OCI-LY1 (cell line): ENCODE measurements around the gene TOP1.

Experiments
- H2AFZ ChIP-seq: fragments of 200-600 bp; sonication (generic), shearing (Covaris generic); 2 replicates; pipeline ENCODE4 v1.6.0; 2014; ENCODE audit warnings: antibody characterized with exemption, mild to moderate bottlenecking, low read length
- H3F3A ChIP-seq: fragments of 200-600 bp; sonication (generic), shearing (Covaris generic); 2 replicates; pipeline ENCODE4 v1.6.0; 2014; ENCODE audit warnings: mild to moderate bottlenecking, antibody characterized with exemption, low read length, moderate library complexity; ENCODE audit not compliant: insufficient read depth
- H3K27ac ChIP-seq: fragments of 200-600 bp; sonication (generic); 2 replicates; pipeline ENCODE4 v1.5.1; 2014; ENCODE audit warnings: low read length, mixed run types, mild to moderate bottlenecking, low read depth; ENCODE audit not compliant: poor library complexity, severe bottlenecking
- H3K27me3 ChIP-seq: fragments of 200-600 bp; sonication (generic); 2 replicates; pipeline ENCODE4 v1.6.0; 2014; ENCODE audit warnings: antibody characterized with exemption, mild to moderate bottlenecking, low read length, moderate library complexity; ENCODE audit not compliant: insufficient read depth
- H3K36me3 ChIP-seq: fragments of 200-600 bp; sonication (generic); 2 replicates; pipeline ENCODE4 v1.6.1; 2014; ENCODE audit warnings: mild to moderate bottlenecking, antibody characterized with exemption, low read length, moderate library complexity, mixed read lengths; ENCODE audit not compliant: insufficient read depth
- H3K4me1 ChIP-seq: fragments of 200-600 bp; sonication (generic); 2 replicates; pipeline ENCODE4 v1.5.1; 2014; ENCODE audit warnings: mild to moderate bottlenecking, low read length, moderate library complexity; ENCODE audit not compliant: insufficient read depth, severe bottlenecking
- H3K4me2 ChIP-seq: fragments of 200-600 bp; sonication (generic), shearing (Covaris generic); 2 replicates; pipeline ENCODE4 v1.6.1; 2014; ENCODE audit warnings: low read length
- H3K4me3 ChIP-seq: fragments of 200-600 bp; sonication (generic); 2 replicates; pipeline ENCODE4 v1.5.1; 2014; ENCODE audit warnings: low read length, low read depth, mild to moderate bottlenecking, mixed read lengths; ENCODE audit not compliant: poor library complexity, severe bottlenecking
- H3K79me2 ChIP-seq: fragments of 200-600 bp; shearing (Covaris generic); 2 replicates; pipeline ENCODE4 v1.6.1; 2016; ENCODE audit warnings: mixed run types, low read length, mixed read lengths; ENCODE audit not compliant: insufficient read depth
- H3K9ac ChIP-seq: fragments of 200-600 bp; sonication (generic), shearing (Covaris generic); 2 replicates; pipeline ENCODE4 v1.6.1; 2014; ENCODE audit warnings: mild to moderate bottlenecking, low read length, mixed read lengths
- H3K9me2 ChIP-seq: fragments of 200-600 bp; sonication (generic), shearing (Covaris generic); 2 replicates; pipeline ENCODE4 v1.6.1; 2014; ENCODE audit warnings: low read depth, mild to moderate bottlenecking, low read length, mixed read lengths
- H3K9me3 ChIP-seq: fragments of 200-600 bp; shearing (Covaris generic); 2 replicates; pipeline ENCODE4 v1.6.1; 2014; ENCODE audit warnings: low read length, mixed read lengths
- H4K20me1 ChIP-seq: fragments of 200-600 bp; sonication (generic), shearing (Covaris generic); 2 replicates; pipeline ENCODE4 v1.6.0; 2016; ENCODE audit warnings: mild to moderate bottlenecking, low read length; ENCODE audit not compliant: insufficient read depth
- EZH2 ChIP-seq: fragments of 200-600 bp; sonication (generic), shearing (Covaris generic); IDR thresholded peaks from 2 replicates; pipeline ENCODE4 v1.8.0; 2017; ENCODE audit warnings: borderline replicate concordance, mixed run types, mild to moderate bottlenecking, antibody characterized with exemption, low read length, moderate library complexity, mixed read lengths
- TF ChIP-seq, protein P1 (sequence below): fragments of 200-600 bp; sonication (generic), shearing (Covaris generic); IDR thresholded peaks from 2 replicates; pipeline ENCODE4 v1.5.1; 2017; ENCODE audit warnings: mild to moderate bottlenecking, antibody characterized with exemption, low read length, moderate library complexity, mixed read lengths

TOP1 gene

GRCh38 chr20:41148942-41149341 is 120.3 kb downstream of the TOP1 start:
- no peak for TF ChIP-seq EZH2
- TF ChIP-seq, protein P1, sequence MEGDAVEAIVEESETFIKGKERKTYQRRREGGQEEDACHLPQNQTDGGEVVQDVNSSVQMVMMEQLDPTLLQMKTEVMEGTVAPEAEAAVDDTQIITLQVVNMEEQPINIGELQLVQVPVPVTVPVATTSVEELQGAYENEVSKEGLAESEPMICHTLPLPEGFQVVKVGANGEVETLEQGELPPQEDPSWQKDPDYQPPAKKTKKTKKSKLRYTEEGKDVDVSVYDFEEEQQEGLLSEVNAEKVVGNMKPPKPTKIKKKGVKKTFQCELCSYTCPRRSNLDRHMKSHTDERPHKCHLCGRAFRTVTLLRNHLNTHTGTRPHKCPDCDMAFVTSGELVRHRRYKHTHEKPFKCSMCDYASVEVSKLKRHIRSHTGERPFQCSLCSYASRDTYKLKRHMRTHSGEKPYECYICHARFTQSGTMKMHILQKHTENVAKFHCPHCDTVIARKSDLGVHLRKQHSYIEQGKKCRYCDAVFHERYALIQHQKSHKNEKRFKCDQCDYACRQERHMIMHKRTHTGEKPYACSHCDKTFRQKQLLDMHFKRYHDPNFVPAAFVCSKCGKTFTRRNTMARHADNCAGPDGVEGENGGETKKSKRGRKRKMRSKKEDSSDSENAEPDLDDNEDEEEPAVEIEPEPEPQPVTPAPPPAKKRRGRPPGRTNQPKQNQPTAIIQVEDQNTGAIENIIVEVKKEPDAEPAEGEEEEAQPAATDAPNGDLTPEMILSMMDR: no peak
- H3K9ac ChIP-seq: no peak overlapping the region
- H4K20me1 ChIP-seq: no peaks in the 10 kb centered on the region
- H3K27me3 ChIP-seq: no peaks in the 10 kb centered on the region
- H3F3A ChIP-seq: no peaks in the 10 kb centered on the region
- H3K4me1 ChIP-seq: peaks cover 43% of the 10 kb centered on the region
- no peaks in the 10 kb centered on the region for H3K9me2 ChIP-seq
- H3K4me2 ChIP-seq: no peak overlapping the region
- H3K4me3 ChIP-seq: no peak overlapping the region
- H2AFZ ChIP-seq: no peak overlapping the region
- H3K79me2 ChIP-seq: peaks cover 18% of the 10 kb centered on the region
- no peaks in the 10 kb centered on the region for H3K9me3 ChIP-seq
- H3K36me3 ChIP-seq: peaks cover 7% of the 10 kb centered on the region; the same call in 1 of the 2 replicates
- H3K27ac ChIP-seq: no peak overlapping the region

DNA sequence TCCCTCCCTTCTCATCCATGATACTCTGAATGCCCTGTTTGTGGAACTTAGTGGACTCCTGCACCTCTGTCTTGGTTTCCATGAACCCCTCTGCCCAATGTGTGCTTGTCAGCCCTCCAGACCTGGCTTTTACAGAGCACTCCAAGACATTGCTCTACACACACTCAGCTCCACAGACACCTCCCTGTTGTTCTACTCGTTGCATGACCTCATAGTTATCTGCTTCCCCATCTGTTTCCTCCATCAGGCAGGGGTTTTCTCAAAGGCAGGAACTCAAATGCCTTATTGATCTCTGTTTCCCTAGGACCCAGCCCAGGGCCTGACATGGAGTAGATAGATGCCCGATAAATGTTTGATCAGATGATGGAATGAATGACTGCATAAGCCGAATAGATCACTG is 122.0 kb downstream of the TOP1 start:
- H3K9ac ChIP-seq: no peak overlapping the region
- H3F3A ChIP-seq: no peaks in the 10 kb centered on the region
- no peak overlapping the region for H3K4me2 ChIP-seq
- TF ChIP-seq EZH2: no peak
- TF ChIP-seq, protein P1: no peak
- H2AFZ ChIP-seq: no peak overlapping the region
- H3K9me3 ChIP-seq: no peaks in the 10 kb centered on the region
- no peak overlapping the region for H3K4me3 ChIP-seq
- no peaks in the 10 kb centered on the region for H3K27me3 ChIP-seq
- peaks cover 39% of the 10 kb centered on the region for H3K4me1 ChIP-seq
- no peaks in the 10 kb centered on the region for H4K20me1 ChIP-seq
- no peak overlapping the region for H3K27ac ChIP-seq
- no peaks in the 10 kb centered on the region for H3K36me3 ChIP-seq
- peaks cover under 1% of the 10 kb centered on the region; the same call in 1 of the 2 replicates for H3K79me2 ChIP-seq
- no peaks in the 10 kb centered on the region for H3K9me2 ChIP-seq

DNA sequence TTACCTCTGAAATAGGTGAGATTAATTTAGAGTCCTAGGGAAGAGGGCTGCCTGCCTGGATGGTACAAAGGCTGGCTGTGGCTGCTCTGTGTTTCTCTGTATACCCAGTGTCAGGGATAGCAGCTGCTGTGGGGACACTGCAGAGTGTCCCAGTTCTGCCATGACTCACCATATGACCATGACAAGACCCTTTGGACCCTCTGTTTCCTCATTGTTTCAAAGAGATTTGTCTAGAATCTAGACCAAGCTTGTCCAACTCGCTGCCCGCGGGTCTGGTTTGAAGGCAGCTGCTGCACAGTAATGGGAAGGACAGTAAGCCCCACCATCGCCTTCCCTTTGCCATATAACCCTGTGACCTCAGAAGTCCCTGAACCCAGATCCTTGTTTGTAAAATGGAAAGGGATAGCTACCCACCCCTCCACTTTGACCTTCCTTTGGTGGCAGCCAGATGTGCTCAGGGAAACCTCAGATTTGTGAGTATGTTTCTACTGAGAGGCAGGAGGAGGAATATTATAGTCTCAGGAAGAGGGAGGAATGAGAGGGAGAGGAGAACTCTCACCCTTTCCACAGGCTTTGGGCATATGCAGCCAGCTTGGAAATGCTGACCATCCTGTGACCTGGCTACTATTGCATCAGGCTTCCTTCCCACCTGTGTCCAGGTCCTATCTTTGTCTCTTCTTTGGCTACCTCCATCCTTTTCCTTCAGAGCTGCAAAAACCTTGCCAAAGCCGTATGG is 122.7 kb downstream of the TOP1 start:
- no peak overlapping the region for H3K9ac ChIP-seq
- no peaks in the 10 kb centered on the region for H3K9me2 ChIP-seq
- H3K27me3 ChIP-seq: no peaks in the 10 kb centered on the region
- H3K27ac ChIP-seq: no peak overlapping the region
- no peaks in the 10 kb centered on the region for H3F3A ChIP-seq
- H3K4me1 ChIP-seq: peaks cover 33% of the 10 kb centered on the region
- H4K20me1 ChIP-seq: no peaks in the 10 kb centered on the region
- no peaks in the 10 kb centered on the region for H3K9me3 ChIP-seq
- no peak overlapping the region for H3K4me3 ChIP-seq
- no peak overlapping the region for H3K4me2 ChIP-seq
- H2AFZ ChIP-seq: no peak overlapping the region
- TF ChIP-seq EZH2: no peak
- TF ChIP-seq, protein P1: no peak
- no peaks in the 10 kb centered on the region for H3K36me3 ChIP-seq
- no peaks in the 10 kb centered on the region; the same call in 1 of the 2 replicates for H3K79me2 ChIP-seq
